Hepatocyte (in vitro differentiated cells): ENCODE results near the gene NIM1K. TPM values are rescaled to one million over a fixed set of nuclear protein-coding genes. Genes with fewer than 3 reads are reported as not detected.
"Not testable (repeated sequence)": the region's sequence is repeated elsewhere in the genome, so short reads cannot be mapped to it uniquely, and the experiment has no call there.

Source experiments
- DNase-seq: peaks from one replicate; pipeline ENCODE4 v3.0.0-alpha.2; 2016; ENCODE audit warnings: low spot score
- H2AFZ ChIP-seq: fragments of 200-600 bp; sonication (generic); 2 replicates; pipeline ENCODE4 v1.6.0; 2016; ENCODE audit warnings: antibody characterized with exemption, mild to moderate bottlenecking
- H3K27ac ChIP-seq: fragments of 200-600 bp; sonication (generic); 2 replicates; pipeline ENCODE4 v1.5.1; 2016; ENCODE audit warnings: mild to moderate bottlenecking
- H3K27me3 ChIP-seq: fragments of 200-600 bp; sonication (generic); 2 replicates; pipeline ENCODE4 v1.6.1; 2016
- H3K36me3 ChIP-seq: fragments of 200-600 bp; sonication (generic); replicated peaks from 2 replicates; pipeline ENCODE4 v1.5.1; 2016; ENCODE audit warnings: low read depth; ENCODE audit not compliant: insufficient read depth
- H3K4me1 ChIP-seq: fragments of 200-600 bp; sonication (generic); 2 replicates; pipeline ENCODE4 v1.5.1; 2016; ENCODE audit warnings: mild to moderate bottlenecking, moderate library complexity; ENCODE audit not compliant: insufficient read depth
- H3K4me2 ChIP-seq: fragments of 200-600 bp; sonication (generic); 2 replicates; pipeline ENCODE4 v1.6.0; 2016
- H3K4me3 ChIP-seq: fragments of 200-600 bp; sonication (generic); 2 replicates; pipeline ENCODE4 v1.5.1; 2016; ENCODE audit warnings: mild to moderate bottlenecking
- H3K79me2 ChIP-seq: fragments of 200-600 bp; sonication (generic); 2 replicates; pipeline ENCODE4 v1.6.0; 2017; ENCODE audit warnings: mild to moderate bottlenecking
- H3K9me2 ChIP-seq: fragments of 200-600 bp; sonication (generic); replicated peaks from 2 replicates; pipeline ENCODE4 v1.6.0; 2017; ENCODE audit warnings: mild to moderate bottlenecking; ENCODE audit not compliant: insufficient read depth
- H3K9me3 ChIP-seq: fragments of 200-600 bp; sonication (generic); 2 replicates; pipeline ENCODE4 v1.5.1; 2016; ENCODE audit warnings: low read depth, mild to moderate bottlenecking
- H4K20me1 ChIP-seq: fragments of 200-600 bp; sonication (generic); 2 replicates; pipeline ENCODE4 v1.6.0; 2016; ENCODE audit warnings: mild to moderate bottlenecking; ENCODE audit not compliant: insufficient read depth, poor library complexity, severe bottlenecking
- EZH2 ChIP-seq: fragments of 200-600 bp; sonication (generic); IDR thresholded peaks from 2 replicates; pipeline ENCODE4 v1.6.1; 2016; ENCODE audit warnings: antibody characterized with exemption, mild to moderate bottlenecking, borderline replicate concordance
- EZH2phosphoT487 ChIP-seq: fragments of 200-600 bp; sonication (generic); IDR thresholded peaks from one replicate; pipeline ENCODE4 v1.6.1; 2018; ENCODE audit warnings: antibody characterized with exemption, mild to moderate bottlenecking, low read depth, moderate library complexity; ENCODE audit not compliant: unreplicated experiment, severe bottlenecking
- WGBS: methylation state at CpG from one replicate; pipeline ENCODE4 v1.1.6; 2016; ENCODE audit warnings: low lambda C conversion rate; ENCODE audit errors: missing lambda C conversion rate; 5-methylcytosine and 5-hydroxymethylcytosine counted together
- polyA plus RNA-seq: library from polyadenylated mRNA; unstranded; fragments of >200 nt; fragmentation: Nextera tagmentation; extraction: Ambion mirVana; gene quantifications from 2 replicates; pipeline ENCODE4 v1.2.1, GENCODE V29; 2016
- small RNA-seq: library from RNA; depleted of rRNA; stranded (forward); fragments of <200 nt; gene quantifications from one replicate; pipeline ENCODE3, GENCODE V24; 2014
- total RNA-seq: library from RNA; depleted of rRNA; stranded (reverse); fragments of >200 nt; gene quantifications from 2 replicates; pipeline ENCODE4 v1.2.3, GENCODE V29; 2014
- TF ChIP-seq, protein P1 (sequence below): fragments of 200-600 bp; sonication (generic); IDR thresholded peaks from 2 replicates; pipeline ENCODE4 v1.5.1; 2016; ENCODE audit warnings: antibody characterized with exemption, mild to moderate bottlenecking; ENCODE audit not compliant: poor library complexity

Gene NIM1K
- total and polyA plus RNA-seq, 2 experiments from 2014 or later: not detected

- TF ChIP-seq, protein P1, sequence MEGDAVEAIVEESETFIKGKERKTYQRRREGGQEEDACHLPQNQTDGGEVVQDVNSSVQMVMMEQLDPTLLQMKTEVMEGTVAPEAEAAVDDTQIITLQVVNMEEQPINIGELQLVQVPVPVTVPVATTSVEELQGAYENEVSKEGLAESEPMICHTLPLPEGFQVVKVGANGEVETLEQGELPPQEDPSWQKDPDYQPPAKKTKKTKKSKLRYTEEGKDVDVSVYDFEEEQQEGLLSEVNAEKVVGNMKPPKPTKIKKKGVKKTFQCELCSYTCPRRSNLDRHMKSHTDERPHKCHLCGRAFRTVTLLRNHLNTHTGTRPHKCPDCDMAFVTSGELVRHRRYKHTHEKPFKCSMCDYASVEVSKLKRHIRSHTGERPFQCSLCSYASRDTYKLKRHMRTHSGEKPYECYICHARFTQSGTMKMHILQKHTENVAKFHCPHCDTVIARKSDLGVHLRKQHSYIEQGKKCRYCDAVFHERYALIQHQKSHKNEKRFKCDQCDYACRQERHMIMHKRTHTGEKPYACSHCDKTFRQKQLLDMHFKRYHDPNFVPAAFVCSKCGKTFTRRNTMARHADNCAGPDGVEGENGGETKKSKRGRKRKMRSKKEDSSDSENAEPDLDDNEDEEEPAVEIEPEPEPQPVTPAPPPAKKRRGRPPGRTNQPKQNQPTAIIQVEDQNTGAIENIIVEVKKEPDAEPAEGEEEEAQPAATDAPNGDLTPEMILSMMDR: no peak
- TF ChIP-seq EZH2phosphoT487 (no peak), EZH2 (no peak)
- Histone ChIP-seq H3K4me3 (no peak overlapping the region), H3K36me3 (no peaks in the 10 kb centered on the region), H3K9me3 (no peaks in the 10 kb centered on the region), H3K9me2 (no peaks in the 10 kb centered on the region), H3K27me3 (no peaks in the 10 kb centered on the region), H3K4me1 (peaks cover 9% of the 10 kb centered on the region), H2AFZ (no peak overlapping the region), H4K20me1 (peaks cover 15% of the 10 kb centered on the region), H3K4me2 (no peak overlapping the region), H3K79me2 (peaks cover 16% of the 10 kb centered on the region), H3K27ac (no peak overlapping the region)
- WGBS: 84% methylated on average over 5 of the region's 5 CpGs
- DNase-seq: no peak
These were observed 124.4 kb downstream of the NIM1K start for GRCh38 chr5:43316421-43316820.

DNA sequence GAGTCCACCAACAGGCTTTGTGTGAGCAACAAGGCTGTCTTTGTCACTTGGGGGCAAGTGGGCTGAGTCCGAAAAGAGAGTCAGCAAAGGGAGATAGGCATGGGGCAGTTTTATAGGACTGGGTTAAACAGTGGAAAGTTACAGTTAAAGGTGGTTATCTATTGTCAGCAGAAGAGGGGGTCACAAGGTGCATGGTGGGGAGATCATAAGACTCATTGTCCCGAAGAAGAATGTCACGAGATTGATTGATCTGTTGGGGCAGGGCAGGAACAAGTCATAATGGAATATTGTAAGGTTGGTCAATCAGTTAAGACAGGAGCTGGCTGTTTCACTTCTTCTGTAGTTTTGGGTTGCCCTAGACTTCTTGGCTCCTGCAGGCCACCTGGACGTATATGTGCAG lies 128.8 kb downstream of the NIM1K start:
- H3K9me2 ChIP-seq: no peaks in the 10 kb centered on the region
- no peaks in the 10 kb centered on the region for H3K9me3 ChIP-seq
- H3K27me3 ChIP-seq: no peaks in the 10 kb centered on the region
- H3K4me1 ChIP-seq: no peaks in the 10 kb centered on the region
- 79% methylated on average over 4 of the region's 4 CpGs for WGBS
- no peaks in the 10 kb centered on the region for H4K20me1 ChIP-seq
- H3K27ac ChIP-seq: no peak overlapping the region
- no peak overlapping the region for H3K4me2 ChIP-seq
- H3K4me3 ChIP-seq: no peak overlapping the region
- no peaks in the 10 kb centered on the region for H3K79me2 ChIP-seq
- no peak overlapping the region for H2AFZ ChIP-seq
- no peaks in the 10 kb centered on the region for H3K36me3 ChIP-seq
- DNase-seq: no peak
- TF ChIP-seq EZH2phosphoT487: no peak
- TF ChIP-seq, protein P1: no peak
- no peak for TF ChIP-seq EZH2

GRCh38 chr5:43323488-43323887 lies 131.5 kb downstream of the NIM1K start:
- not testable (repeated sequence) for H2AFZ ChIP-seq, H3K4me1 ChIP-seq, H4K20me1 ChIP-seq, H3K36me3 ChIP-seq, H3K27me3 ChIP-seq, H3K9me3 ChIP-seq, H3K9me2 ChIP-seq, DNase-seq, H3K4me2 ChIP-seq, H3K27ac ChIP-seq, H3K4me3 ChIP-seq, H3K79me2 ChIP-seq
- 68% methylated on average over 3 of the region's 3 CpGs for WGBS

- H2AFZ ChIP-seq, DNase-seq, H3K27me3 ChIP-seq, H3K9me3 ChIP-seq, H3K4me1 ChIP-seq, H3K79me2 ChIP-seq, H3K9me2 ChIP-seq, H3K27ac ChIP-seq, H3K36me3 ChIP-seq, H3K4me2 ChIP-seq, H3K4me3 ChIP-seq, H4K20me1 ChIP-seq: not testable (repeated sequence)
These were observed 133.6 kb downstream of the NIM1K start for GRCh38 chr5:43325624-43326023.

Small RNA genes within 50 kb of the gene (small RNA-seq; reads per million reads assigned to genes)
- not detected for gene AC106800.4

Other genes starting within 250 kb of the NIM1K start
- 0.93 and 4.4 TPM in 2 replicates for gene ANXA2R, start 151.9 kb upstream of the NIM1K start, total RNA-seq
- gene ANXA2R, start 151.9 kb upstream of the NIM1K start, polyA plus RNA-seq: 3.2 and 4.5 TPM in 2 replicates
- 27.9 and 44.7 TPM in 2 replicates for gene ZNF131, start 71.3 kb upstream of the NIM1K start, total RNA-seq
- 23.1 and 27.1 TPM in 2 replicates for gene ZNF131, start 71.3 kb upstream of the NIM1K start, polyA plus RNA-seq
- gene HMGCS1, start 121.2 kb downstream of the NIM1K start, total RNA-seq: 321 and 333 TPM in 2 replicates
- gene HMGCS1, start 121.2 kb downstream of the NIM1K start, polyA plus RNA-seq: 111 and 114 TPM in 2 replicates
- 0.52 and 0.80 TPM in 2 replicates for gene CCL28, start 220.2 kb downstream of the NIM1K start, total RNA-seq
- 0.80 and 1.1 TPM in 2 replicates for gene CCL28, start 220.2 kb downstream of the NIM1K start, polyA plus RNA-seq